HG02642 (cell line): ENCODE data around the gene ENO4.

ENCODE experiments used
- ATAC-seq: cut with Tn5 transposase; IDR thresholded peaks from one replicate; pipeline ENCODE4 v1.9.1; 2021; ENCODE audit warnings: mild to moderate bottlenecking; ENCODE audit not compliant: unreplicated experiment, poor library complexity

Gene ENO4

GRCh38 chr10:116909307-116909706 lies 60.0 kb downstream of the ENO4 start:
- no peak for ATAC-seq

DNA sequence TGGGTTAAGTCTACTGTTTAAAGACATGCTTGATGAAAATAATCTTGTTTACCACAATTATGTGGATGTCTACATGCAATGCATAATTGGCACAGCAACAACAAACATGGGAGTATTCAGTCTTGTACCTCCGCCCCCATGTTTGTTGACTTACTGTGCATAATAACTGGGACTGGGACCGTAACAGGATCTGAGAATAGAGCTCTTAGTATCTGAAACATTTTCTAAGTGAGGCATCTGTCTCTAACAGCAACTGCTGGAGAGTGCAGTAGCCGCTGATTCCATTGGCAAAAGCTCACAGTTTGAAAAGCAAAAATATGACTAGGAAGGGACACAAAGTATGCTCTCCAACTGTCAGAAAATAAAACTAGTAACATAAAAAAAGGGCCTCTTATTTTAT lies 61.6 kb downstream of the ENO4 start:
- ATAC-seq, result no peak

- ATAC-seq, result no peak
Observed at GRCh38 chr10:116912162-116912561, 62.9 kb downstream of the ENO4 start.

DNA sequence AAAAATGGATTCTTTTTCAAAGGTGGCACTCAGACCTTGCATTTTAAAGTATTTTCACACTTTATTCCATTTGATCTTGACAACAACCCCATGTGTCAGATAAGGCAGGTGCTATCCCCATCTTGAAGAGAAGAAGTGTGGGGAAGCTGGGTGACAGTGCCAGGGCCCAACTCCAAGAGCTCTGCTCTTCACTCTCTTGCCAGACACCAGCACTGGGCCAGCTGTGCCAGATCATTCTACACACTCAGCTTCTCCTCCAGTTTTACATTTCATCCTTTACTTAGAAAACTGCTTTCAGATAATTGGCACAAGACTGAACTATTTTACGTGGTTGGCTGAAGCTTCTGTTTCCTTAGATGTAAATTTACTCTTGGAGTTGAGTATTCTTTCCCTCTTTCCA lies 64.4 kb downstream of the ENO4 start:
- ATAC-seq, result no peak

DNA sequence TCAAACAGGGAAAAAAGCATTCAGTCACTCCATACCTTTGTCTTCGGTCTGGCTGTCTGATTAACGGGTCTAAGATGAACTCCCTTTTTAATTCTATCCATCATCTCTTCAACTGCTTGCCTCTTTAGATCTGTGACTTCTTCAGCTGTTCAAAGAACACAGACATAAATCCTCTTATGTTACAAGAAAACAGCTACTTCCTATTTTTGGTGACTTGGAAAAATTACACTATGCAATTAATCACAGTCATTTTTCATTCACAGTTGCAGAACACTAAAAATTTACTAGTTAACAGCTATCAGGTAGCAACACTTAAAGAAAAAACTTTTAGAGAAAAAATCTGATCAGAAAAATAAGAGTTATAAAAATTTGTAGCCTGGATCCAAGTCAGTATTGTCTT lies 66.0 kb downstream of the ENO4 start:
- no peak for ATAC-seq

- ATAC-seq, result no peak
Observed at GRCh38 chr10:116917481-116917880, 68.2 kb downstream of the ENO4 start.

GRCh38 chr10:116918583-116918982 lies 69.3 kb downstream of the ENO4 start:
- no peak for ATAC-seq

GRCh38 chr10:116919164-116919563 lies 69.9 kb downstream of the ENO4 start:
- no peak for ATAC-seq

DNA sequence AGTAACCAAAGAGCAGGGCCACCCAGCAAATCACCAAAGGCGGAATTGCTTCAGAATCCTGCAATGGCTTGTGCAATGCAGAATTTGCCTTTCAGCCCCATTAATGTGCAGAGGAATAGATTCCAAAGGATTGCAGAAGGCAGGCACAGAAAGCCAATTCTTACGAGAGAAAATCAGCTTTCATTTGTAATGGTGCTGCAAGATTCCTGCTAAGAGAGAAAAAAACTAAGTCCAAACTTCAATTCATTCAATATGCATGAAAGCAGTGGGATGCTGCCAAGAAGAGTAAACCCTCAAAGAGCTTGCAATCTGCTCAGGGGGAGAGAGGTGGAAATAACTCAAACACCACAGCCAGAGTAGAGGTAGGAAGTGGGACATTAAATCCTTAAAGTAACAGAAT lies 70.4 kb downstream of the ENO4 start:
- ATAC-seq, result no peak

- ATAC-seq, result no peak
Observed at GRCh38 chr10:116925056-116925455, 75.8 kb downstream of the ENO4 start.

DNA sequence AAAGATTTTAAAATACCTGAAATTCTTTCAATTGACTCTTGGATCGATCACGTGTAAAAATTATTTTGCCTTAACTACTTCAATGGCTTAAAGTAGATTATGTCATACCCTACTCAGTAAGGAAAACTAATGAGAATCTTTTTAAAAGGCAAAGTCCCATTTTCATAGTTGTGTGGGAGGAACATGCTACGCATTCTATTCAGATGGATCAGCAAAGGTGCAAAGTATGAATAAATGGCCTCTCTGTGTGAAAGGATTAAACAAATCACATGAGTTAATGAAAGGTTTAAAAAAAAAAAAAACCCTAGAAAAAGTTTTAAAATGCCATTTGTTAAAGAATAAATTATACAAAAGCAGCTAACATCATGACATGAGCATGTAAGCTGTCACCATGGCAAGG lies 77.1 kb downstream of the ENO4 start:
- no peak for ATAC-seq

DNA sequence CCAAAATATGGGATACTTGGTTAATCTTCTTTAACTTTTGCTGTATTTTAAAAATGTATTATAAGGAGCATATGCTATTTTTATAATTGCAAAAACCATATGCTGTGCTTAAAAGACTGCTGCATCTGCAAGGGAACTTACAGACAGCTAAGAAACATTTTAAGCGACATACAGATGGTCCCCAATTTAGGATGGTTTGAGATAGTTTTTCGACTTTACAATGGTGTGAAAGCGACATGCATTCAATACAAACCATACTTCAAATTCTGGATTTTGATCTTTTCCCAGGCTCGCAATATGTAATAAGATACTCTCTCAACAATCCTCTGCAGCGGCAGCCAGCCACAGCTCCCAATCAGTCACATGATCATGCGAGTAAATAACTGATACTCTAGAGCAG lies 82.5 kb downstream of the ENO4 start:
- no peak for ATAC-seq
